Fibroblast of the conjunctiva (primary cell): Measurements from ENCODE around the gene NSUN5.
"Not testable (repeated sequence)": the region's sequence is repeated elsewhere in the genome, so short reads cannot be mapped to it uniquely, and the experiment has no call there.

Source experiments
- DNase-seq: peaks from one replicate; pipeline ENCODE4 v3.0.0-alpha.2; 2010; ENCODE audit warnings: low read depth

Gene NSUN5

GRCh38 chr7:73308665-73309214, at the start of gene NSUN5:
TSS of gene NSUN5 (minus strand) at chr7:73308826. CDS start at chr7:73308790, 36 bp downstream.
- peak; percentile 62 for DNase-seq

- no peak for DNase-seq
Observed at GRCh38 chr7:73356159-73356558, 47.5 kb upstream of the NSUN5 start.

- no peak for DNase-seq
Observed at GRCh38 chr7:73354821-73355220, 46.2 kb upstream of the NSUN5 start.

GRCh38 chr7:73354196-73354595, 45.6 kb upstream of the NSUN5 start:
- DNase-seq: no peak

- no peak for DNase-seq
Observed at GRCh38 chr7:73353243-73353642, 44.6 kb upstream of the NSUN5 start.

GRCh38 chr7:73352784-73353183, 44.2 kb upstream of the NSUN5 start:
- DNase-seq: no peak

GRCh38 chr7:73351447-73352167, 43.0 kb upstream of the NSUN5 start:
- no peak for DNase-seq

- DNase-seq: no peak
Observed at GRCh38 chr7:73350306-73351068, 41.9 kb upstream of the NSUN5 start.

- DNase-seq: no peak
Observed at GRCh38 chr7:73349763-73350162, 41.1 kb upstream of the NSUN5 start.

- DNase-seq: no peak
Observed at GRCh38 chr7:73345951-73346350, 37.3 kb upstream of the NSUN5 start.

GRCh38 chr7:73345538-73345937, 36.9 kb upstream of the NSUN5 start:
- DNase-seq: no peak

- DNase-seq: no peak
Observed at GRCh38 chr7:73343671-73344380, 35.2 kb upstream of the NSUN5 start.

- peak; percentile 42 for DNase-seq
Observed at GRCh38 chr7:73342645-73343044, 34.0 kb upstream of the NSUN5 start.

- DNase-seq: peak; percentile 57
Observed at GRCh38 chr7:73341877-73342276, 33.3 kb upstream of the NSUN5 start.

- no peak for DNase-seq
Observed at GRCh38 chr7:73340514-73340913, 31.9 kb upstream of the NSUN5 start.

- DNase-seq: no peak
Observed at GRCh38 chr7:73338321-73338720, 29.7 kb upstream of the NSUN5 start.

- DNase-seq: no peak
Observed at GRCh38 chr7:73332447-73332846, 23.8 kb upstream of the NSUN5 start.

- no peak for DNase-seq
Observed at GRCh38 chr7:73330772-73331171, 22.1 kb upstream of the NSUN5 start.

GRCh38 chr7:73329861-73330581, 21.4 kb upstream of the NSUN5 start:
- DNase-seq: no peak

- DNase-seq: no peak
Observed at GRCh38 chr7:73328696-73329095, 20.1 kb upstream of the NSUN5 start.

GRCh38 chr7:73327922-73328321, 19.3 kb upstream of the NSUN5 start, which contains the start of the genes FKBP6 and TRIM50:
TSS of gene FKBP6 (plus strand) at chr7:73328161. CDS start at chr7:73328429, 268 bp downstream.
TSS of gene TRIM50 (minus strand) at chr7:73328082. CDS start at chr7:73324787, 3,295 bp downstream.
- DNase-seq: not testable (repeated sequence)

- DNase-seq: not testable (repeated sequence)
Observed at GRCh38 chr7:73327449-73327848, 18.8 kb upstream of the NSUN5 start.
